ENCODE results near the gene CCRL2. TPM values are rescaled to one million over a fixed set of nuclear protein-coding genes. Genes with fewer than 3 reads are reported as not detected.
"Not testable (repeated sequence)": the region's sequence is repeated elsewhere in the genome, so short reads cannot be mapped to it uniquely, and the experiment has no call there.

CCRL2 gene
- total RNA-seq, 8 experiments from 2014 or later, result 0.13 to 0.77 (median 0.50) TPM; not detected in 3

- in situ Hi-C loops (cut with MboI; ENCODE audit: low pct_unique_long_range_greater_than_20kb in 2 of 9, low sequenced_read_pairs in 9 of 9, unreplicated experiment in 9 of 9), result loop anchor here in 2 of 9 experiments (25.0 kb wide), 2 partner anchors 311 to 461 kb away; partner anchors contain the start of gene CXCR6 (in 1 of the 2)
Observed at GRCh38 chr3:46398186-46398955, 8.7 kb upstream of the CCRL2 start.

GRCh38 chr3:46399098-46399497 is 8.0 kb upstream of the CCRL2 start:
- Histone ChIP-seq H3K4me1 (replicated peaks in 1 of 2) (peaks cover 0 to 10% of the 10 kb centered on the region in 2 donors), H3K27ac (no peak overlapping the region), H3K4me3 (no peak overlapping the region)
- in situ Hi-C loops (cut with MboI; ENCODE audit: low pct_unique_long_range_greater_than_20kb in 2 of 9, low sequenced_read_pairs in 9 of 9, unreplicated experiment in 9 of 9), result loop anchor here in 2 of 9 experiments (25.0 kb wide), 2 partner anchors 312 to 462 kb away; partner anchors contain the start of gene CXCR6 (in 1 of the 2)
- no peak for ATAC-seq (replicated peaks in 6 of 8)
- 80 to 100% (median 100%) methylated on average over 1 to 2 of the region's 2 CpGs; no CpG with 5 or more reads in 3 of the 10 experiments for WGBS, 10 experiments

More at GRCh38 chr3:46398186-46398955, 8.7 kb upstream of the CCRL2 start:
- Histone ChIP-seq H3K4me1 (replicated peaks in 1 of 2) (peaks cover 0 to 10% of the 10 kb centered on the region in 2 donors), H3K27ac (no peak overlapping the region), H3K4me3 (no peak overlapping the region)
- no peak for ATAC-seq (replicated peaks in 6 of 8)
- 17 to 92% (median 67%) methylated on average over 2 to 6 of the region's 6 CpGs for WGBS, 10 experiments

- Histone ChIP-seq H3K27ac (no peak overlapping the region), H3K4me1 (replicated peaks in 1 of 2) (peaks cover 0 to 10% of the 10 kb centered on the region in 2 donors), H3K4me3 (no peak overlapping the region)
- 7 to 90% (median 71%) methylated on average over 1 to 2 of the region's 2 CpGs for WGBS, 10 experiments
- in situ Hi-C loops (cut with MboI; ENCODE audit: low pct_unique_long_range_greater_than_20kb in 2 of 9, low sequenced_read_pairs in 9 of 9, unreplicated experiment in 9 of 9), result loop anchor here in 2 of 9 experiments (25.0 kb wide), 2 partner anchors 312 to 462 kb away; partner anchors contain the start of gene CXCR6 (in 1 of the 2)
- no peak for ATAC-seq (replicated peaks in 6 of 8)
Observed at GRCh38 chr3:46399557-46399956, 7.5 kb upstream of the CCRL2 start.

GRCh38 chr3:46400000-46400734 is 6.9 kb upstream of the CCRL2 start:
- ATAC-seq (replicated peaks in 6 of 8), result peak in 7 of 8 experiments; percentile 53 to 98 (median 90)
- peaks cover 0 to 10% of the 10 kb centered on the region in 2 donors for H3K4me1 ChIP-seq (replicated peaks in 1 of 2)
- no peak overlapping the region for H3K27ac ChIP-seq
- 0 to 55% (median 45%) methylated on average over 1 to 8 of the region's 8 CpGs; no CpG with 5 or more reads in 1 of the 10 experiments for WGBS, 10 experiments
- in situ Hi-C loops (cut with MboI; ENCODE audit: low pct_unique_long_range_greater_than_20kb in 2 of 9, low sequenced_read_pairs in 9 of 9, unreplicated experiment in 9 of 9), result loop anchor here in 2 of 9 experiments (25.0 kb wide), 2 partner anchors 313 to 463 kb away; partner anchors contain the start of gene CXCR6 (in 1 of the 2)
- H3K4me3 ChIP-seq, result no peak overlapping the region

GRCh38 chr3:46400846-46401245 is 6.2 kb upstream of the CCRL2 start:
- no peak overlapping the region for H3K4me3 ChIP-seq
- WGBS, 10 experiments, result 52 to 84% (median 70%) methylated on average over 2 to 5 of the region's 5 CpGs; no CpG with 5 or more reads in 1 of the 10 experiments
- ATAC-seq (replicated peaks in 6 of 8), result no peak
- H3K27ac ChIP-seq, result no peak overlapping the region
- in situ Hi-C loops (cut with MboI; ENCODE audit: low pct_unique_long_range_greater_than_20kb in 2 of 9, low sequenced_read_pairs in 9 of 9, unreplicated experiment in 9 of 9), result no loop called here
- H3K4me1 ChIP-seq (replicated peaks in 1 of 2), result peaks cover 0 to 10% of the 10 kb centered on the region in 2 donors

GRCh38 chr3:46401579-46401978 is 5.5 kb upstream of the CCRL2 start:
- ATAC-seq (replicated peaks in 6 of 8), result no peak
- in situ Hi-C loops (cut with MboI; ENCODE audit: low pct_unique_long_range_greater_than_20kb in 2 of 9, low sequenced_read_pairs in 9 of 9, unreplicated experiment in 9 of 9), result no loop called here
- Histone ChIP-seq H3K4me1 (replicated peaks in 1 of 2) (peaks cover 0 to 10% of the 10 kb centered on the region in 2 donors), H3K4me3 (no peak overlapping the region), H3K27ac (no peak overlapping the region)
- WGBS, 10 experiments, result 83 to 100% (median 100%) methylated on average over 2 of the region's 2 CpGs; no CpG with 5 or more reads in 7 of the 10 experiments

GRCh38 chr3:46402902-46403301 is 4.2 kb upstream of the CCRL2 start:
- in situ Hi-C loops (cut with MboI; ENCODE audit: low pct_unique_long_range_greater_than_20kb in 2 of 9, low sequenced_read_pairs in 9 of 9, unreplicated experiment in 9 of 9); ATAC-seq (replicated peaks in 6 of 8); H3K27ac ChIP-seq; H3K4me3 ChIP-seq: not testable (repeated sequence)
- 25 to 97% (median 86%) methylated on average over 2 to 4 of the region's 4 CpGs; no CpG with 5 or more reads in 1 of the 10 experiments for WGBS, 10 experiments
- peaks cover 0 to 10% of the 10 kb centered on the region in 2 donors for H3K4me1 ChIP-seq (replicated peaks in 1 of 2)

GRCh38 chr3:46405301-46406019 is 1.6 kb upstream of the CCRL2 start:
- Histone ChIP-seq H3K4me3 (no peak overlapping the region), H3K27ac (no peak overlapping the region), H3K4me1 (replicated peaks in 1 of 2) (peaks cover 0 to 3% of the 10 kb centered on the region in 2 donors)
- ATAC-seq (replicated peaks in 6 of 8), result peak in 1 of 8 experiments; percentile 26
- in situ Hi-C loops (cut with MboI; ENCODE audit: low pct_unique_long_range_greater_than_20kb in 2 of 9, low sequenced_read_pairs in 9 of 9, unreplicated experiment in 9 of 9), result no loop called here
- 29 to 100% (median 87%) methylated on average over 1 to 10 of the region's 11 CpGs for WGBS, 10 experiments

GRCh38 chr3:46406443-46406787 is 644 bp upstream of the CCRL2 start:
- peak in 1 of 8 experiments; percentile 41 for ATAC-seq (replicated peaks in 6 of 8)
- in situ Hi-C loops (cut with MboI; ENCODE audit: low pct_unique_long_range_greater_than_20kb in 2 of 9, low sequenced_read_pairs in 9 of 9, unreplicated experiment in 9 of 9), result no loop called here
- WGBS, 10 experiments, result 80 to 89% methylated on average over 1 to 2 of the region's 4 CpGs; no CpG with 5 or more reads in 8 of the 10 experiments
- no peaks in the 10 kb centered on the region for H3K4me1 ChIP-seq (replicated peaks in 1 of 2)
- H3K27ac ChIP-seq, result no peak overlapping the region
- no peak overlapping the region for H3K4me3 ChIP-seq

- in situ Hi-C loops (cut with MboI; ENCODE audit: low pct_unique_long_range_greater_than_20kb in 2 of 9, low sequenced_read_pairs in 9 of 9, unreplicated experiment in 9 of 9), result no loop called here
- 7 to 100% (median 84%) methylated on average over 1 to 7 of the region's 7 CpGs; no CpG with 5 or more reads in 2 of the 10 experiments for WGBS, 10 experiments
- H3K27ac ChIP-seq, result no peak overlapping the region
- peak in 2 of 8 experiments; percentile 23 to 42 for ATAC-seq (replicated peaks in 6 of 8)
- H3K4me1 ChIP-seq (replicated peaks in 1 of 2), result no peaks in the 10 kb centered on the region
- no peak overlapping the region for H3K4me3 ChIP-seq
Observed at GRCh38 chr3:46407970-46408369, 911 bp downstream of the CCRL2 start.

GRCh38 chr3:46408853-46409252 is 1.8 kb downstream of the CCRL2 start:
- ATAC-seq (replicated peaks in 6 of 8), result no peak
- in situ Hi-C loops (cut with MboI; ENCODE audit: low pct_unique_long_range_greater_than_20kb in 2 of 9, low sequenced_read_pairs in 9 of 9, unreplicated experiment in 9 of 9), result no loop called here

GRCh38 chr3:46409739-46410489 is 2.9 kb downstream of the CCRL2 start:
- Histone ChIP-seq H3K4me3 (no peak overlapping the region), H3K27ac (no peak overlapping the region)
- in situ Hi-C loops (cut with MboI; ENCODE audit: low pct_unique_long_range_greater_than_20kb in 2 of 9, low sequenced_read_pairs in 9 of 9, unreplicated experiment in 9 of 9), result no loop called here

More at GRCh38 chr3:46408853-46409252, 1.8 kb downstream of the CCRL2 start:
- WGBS, 10 experiments, result 50 to 100% (median 79%) methylated on average over 1 to 7 of the region's 7 CpGs; no CpG with 5 or more reads in 2 of the 10 experiments
- Histone ChIP-seq H3K4me1 (replicated peaks in 1 of 2) (no peaks in the 10 kb centered on the region), H3K4me3 (no peak overlapping the region), H3K27ac (no peak overlapping the region)

More at GRCh38 chr3:46409739-46410489, 2.9 kb downstream of the CCRL2 start:
- WGBS, 10 experiments, result 40 to 100% (median 89%) methylated on average over 1 to 9 of the region's 9 CpGs; no CpG with 5 or more reads in 1 of the 10 experiments
- H3K4me1 ChIP-seq (replicated peaks in 1 of 2), result no peaks in the 10 kb centered on the region
- no peak for ATAC-seq (replicated peaks in 6 of 8)

Data from motor neuron (in vitro differentiated cells).